GM21367 (cell line): Measurements from ENCODE around the gene INPPL1.

Experiments used
- ATAC-seq: cut with Tn5 transposase; IDR thresholded peaks from one replicate; pipeline ENCODE4 v1.9.1; 2021; ENCODE audit not compliant: unreplicated experiment

INPPL1 gene

DNA sequence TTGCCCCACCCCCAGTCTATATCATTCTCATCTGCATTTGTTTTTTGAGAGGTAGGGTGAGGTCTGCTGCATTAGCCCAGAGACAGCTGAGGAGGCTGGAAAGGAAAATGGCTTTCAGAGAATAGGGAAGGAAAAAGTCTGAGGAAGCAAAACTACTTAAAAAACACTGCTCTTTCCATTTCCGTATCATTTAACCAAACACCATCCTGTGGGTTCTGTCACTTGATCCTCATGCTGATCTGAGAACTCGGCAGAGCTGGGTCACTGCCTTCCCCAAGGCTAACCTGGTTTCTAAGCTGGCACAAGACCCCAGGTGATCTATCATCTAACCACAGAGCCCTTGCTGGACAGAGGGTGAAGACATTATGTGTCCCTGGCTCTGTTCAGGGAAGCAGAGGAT lies 6.7 kb upstream of the INPPL1 start:
- ATAC-seq = no peak

DNA sequence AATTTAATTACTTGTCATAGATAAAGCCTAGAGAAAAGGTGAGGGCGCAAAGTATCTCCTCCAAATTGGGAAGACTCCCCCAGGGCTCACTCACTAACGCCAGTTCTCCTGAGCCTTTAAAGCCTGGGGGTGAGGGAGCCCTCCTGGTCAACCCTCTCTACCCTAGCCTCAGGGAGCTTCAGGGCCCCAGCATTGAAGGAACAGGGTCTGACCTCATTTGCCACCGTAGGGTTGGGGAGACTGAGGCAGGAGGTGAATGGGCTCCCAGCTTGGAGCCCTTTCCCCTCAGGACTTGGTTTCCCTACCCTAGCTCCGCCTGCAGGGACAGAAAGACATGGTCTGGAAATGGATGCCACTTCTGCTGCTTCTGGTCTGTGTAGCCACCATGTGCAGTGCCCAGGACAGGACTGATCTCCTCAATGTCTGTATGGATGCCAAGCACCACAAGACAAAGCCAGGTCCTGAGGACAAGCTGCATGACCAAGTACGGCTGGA lies 6.3 kb upstream of the INPPL1 start:
- ATAC-seq = no peak

DNA sequence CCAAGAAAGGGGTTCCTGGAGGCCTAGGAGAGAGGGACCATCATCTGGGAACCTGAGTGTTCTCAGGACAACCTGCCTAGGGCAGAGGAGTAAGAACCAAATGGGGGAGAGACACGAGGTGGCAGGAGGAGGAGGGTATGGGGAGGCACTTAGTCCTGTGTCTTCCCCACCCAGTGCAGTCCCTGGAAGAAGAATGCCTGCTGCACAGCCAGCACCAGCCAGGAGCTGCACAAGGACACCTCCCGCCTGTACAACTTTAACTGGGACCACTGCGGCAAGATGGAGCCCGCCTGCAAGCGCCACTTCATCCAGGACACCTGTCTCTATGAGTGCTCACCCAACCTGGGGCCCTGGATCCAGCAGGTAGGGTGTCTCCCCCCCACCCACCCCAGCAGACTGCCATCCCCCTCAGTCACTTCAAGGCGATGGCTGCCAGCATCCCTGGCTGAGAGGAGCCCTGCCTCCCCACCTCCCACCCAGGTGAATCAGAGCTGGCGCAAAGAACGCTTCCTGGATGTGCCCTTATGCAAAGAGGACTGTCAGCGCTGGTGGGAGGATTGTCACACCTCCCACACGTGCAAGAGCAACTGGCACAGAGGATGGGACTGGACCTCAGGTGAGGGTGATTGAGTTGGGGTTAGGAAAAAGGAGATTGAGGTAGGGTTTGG lies 3.7 kb upstream of the INPPL1 start:
- ATAC-seq = no peak

DNA sequence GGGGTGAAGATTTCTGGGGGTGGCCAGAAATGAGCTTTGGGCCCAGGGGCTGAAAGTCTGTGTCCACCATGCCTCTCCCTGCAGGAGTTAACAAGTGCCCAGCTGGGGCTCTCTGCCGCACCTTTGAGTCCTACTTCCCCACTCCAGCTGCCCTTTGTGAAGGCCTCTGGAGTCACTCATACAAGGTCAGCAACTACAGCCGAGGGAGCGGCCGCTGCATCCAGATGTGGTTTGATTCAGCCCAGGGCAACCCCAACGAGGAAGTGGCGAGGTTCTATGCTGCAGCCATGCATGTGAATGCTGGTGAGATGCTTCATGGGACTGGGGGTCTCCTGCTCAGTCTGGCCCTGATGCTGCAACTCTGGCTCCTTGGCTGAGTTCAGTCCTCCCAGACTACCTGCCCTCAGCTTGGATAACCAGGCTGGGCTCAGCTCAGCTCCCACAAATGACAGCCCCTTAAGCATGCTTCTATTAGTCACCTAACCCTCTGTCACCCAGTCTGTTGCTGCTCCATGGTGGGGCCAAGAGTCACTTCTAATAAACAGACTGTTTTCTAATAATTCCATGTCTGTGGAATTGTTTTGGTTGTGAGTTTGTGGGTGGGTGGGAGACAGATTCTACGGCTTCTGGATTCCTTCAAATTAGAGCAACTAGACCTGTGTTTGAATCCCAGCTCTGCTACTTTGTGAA lies 3.0 kb upstream of the INPPL1 start:
- ATAC-seq = no peak

DNA sequence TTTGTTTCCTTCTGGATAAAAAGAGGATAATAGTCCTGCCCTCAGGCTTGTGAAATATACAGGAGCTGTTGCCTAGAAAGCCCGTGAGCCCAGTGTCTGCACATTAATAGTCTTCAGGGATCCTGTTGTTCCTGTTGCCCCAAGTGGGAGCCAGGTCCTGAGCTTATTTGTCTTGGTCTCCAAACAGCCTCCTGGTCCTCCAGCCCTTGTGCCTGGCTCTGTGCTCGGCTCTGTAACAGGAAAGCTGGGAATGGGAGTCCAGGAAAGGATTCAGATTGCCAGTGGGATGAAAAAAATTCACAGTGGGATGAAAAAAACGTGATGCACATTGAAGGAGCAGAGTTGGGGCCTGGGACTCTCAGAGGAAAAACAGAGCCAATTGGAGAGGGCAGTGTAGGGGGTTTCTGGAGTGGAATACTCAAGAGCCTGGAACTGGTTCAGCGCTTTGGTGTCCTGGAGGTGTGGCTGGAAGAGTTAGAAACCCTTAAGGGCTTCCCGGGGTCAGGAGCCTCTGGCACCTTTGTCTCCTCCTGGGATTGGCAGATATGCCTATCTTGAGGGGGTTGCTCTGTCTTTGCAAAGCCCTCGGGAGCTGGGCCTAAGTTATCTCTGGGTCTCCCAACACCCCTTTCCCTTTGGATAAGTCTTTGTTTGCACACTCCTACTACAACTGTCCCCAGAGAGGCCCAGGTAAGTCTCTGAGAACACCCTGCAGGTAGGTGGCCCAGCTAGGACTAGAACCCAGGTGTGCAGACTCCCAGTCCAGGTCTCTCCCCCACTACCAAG lies 2.3 kb upstream of the INPPL1 start:
- ATAC-seq = no peak

DNA sequence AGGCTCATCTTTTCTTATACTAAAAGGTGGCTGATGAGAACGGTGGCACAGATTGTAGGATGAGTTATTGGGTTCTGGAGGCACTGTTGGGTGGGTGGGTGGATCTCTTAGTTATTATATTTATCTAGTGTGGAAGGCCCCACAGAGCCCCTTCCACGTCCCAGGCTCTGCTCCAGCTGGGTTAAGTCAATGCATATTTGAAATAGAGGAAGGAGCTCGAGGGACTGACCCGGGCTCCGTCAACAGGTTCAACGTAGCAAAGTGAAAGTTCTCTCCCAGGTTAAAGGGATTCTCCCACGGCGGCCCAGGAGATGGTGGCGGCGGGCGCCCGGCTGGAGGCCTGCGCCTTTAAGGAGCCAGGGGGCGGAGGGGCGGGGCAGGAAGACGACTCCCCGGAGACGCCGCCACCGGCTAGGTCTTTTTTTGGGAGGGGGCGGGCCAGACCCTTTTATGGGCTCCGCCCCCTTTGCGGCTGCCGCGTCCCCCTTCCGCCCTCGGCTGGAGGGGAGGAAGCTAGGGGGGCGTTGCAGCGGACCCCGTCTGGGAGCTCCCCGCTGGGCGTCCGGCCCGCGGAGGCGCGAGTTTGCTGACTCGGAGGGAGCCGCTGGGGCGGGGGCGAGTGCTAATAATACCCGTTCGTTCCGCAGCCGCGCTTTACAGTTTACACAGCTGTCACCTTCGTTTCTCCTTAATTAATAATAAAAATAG lies 1.5 kb upstream of the INPPL1 start:
- peak; percentile 48 for ATAC-seq

DNA sequence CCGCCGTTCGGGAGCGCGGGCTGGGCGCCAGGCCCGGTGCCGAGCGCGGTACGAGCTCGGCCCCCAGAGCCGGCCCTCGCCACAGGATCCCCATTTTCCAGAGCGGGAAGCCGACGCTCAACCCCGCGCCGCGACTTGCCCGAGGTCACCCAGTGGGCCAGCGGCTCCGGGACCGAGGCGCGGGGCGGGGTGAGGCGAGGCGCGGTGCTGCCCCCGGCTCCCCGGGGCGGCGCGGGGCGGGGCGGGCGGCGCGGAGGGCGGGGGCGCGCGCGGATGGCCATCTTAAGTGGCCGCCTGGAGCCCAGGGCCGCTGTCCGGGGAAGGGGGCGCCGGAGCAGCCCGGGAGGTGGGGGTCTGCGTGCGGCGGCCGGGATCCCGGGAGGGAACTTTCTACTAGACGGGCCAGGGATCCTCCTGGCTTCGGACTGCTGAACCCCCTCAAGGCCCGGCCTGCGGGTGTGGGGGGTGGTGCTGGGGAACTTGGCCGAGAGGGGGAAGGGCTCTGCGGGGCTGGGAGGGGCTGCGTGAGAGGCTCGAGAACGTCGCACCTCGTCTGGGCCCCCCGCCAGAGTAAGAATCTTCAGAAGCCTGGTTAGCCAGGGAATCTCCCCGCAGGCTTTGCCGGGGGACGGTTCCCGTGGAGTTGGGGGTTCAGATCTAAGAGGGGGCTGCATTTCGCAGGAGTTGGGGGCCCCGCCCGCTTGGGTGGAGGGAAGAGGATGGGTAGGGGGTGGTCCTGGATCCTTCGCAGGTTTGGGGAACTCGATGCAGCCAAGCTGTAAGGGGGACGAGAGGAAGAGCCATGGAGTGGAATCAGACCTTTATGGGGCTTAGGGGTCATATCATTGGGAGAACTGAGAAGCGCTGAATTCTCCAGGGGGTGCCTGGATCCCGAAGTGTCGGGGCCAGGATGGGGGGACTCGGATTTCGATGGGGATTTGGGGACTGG lies 678 bp upstream of the INPPL1 start:
- ATAC-seq = peak; percentile 31

DNA sequence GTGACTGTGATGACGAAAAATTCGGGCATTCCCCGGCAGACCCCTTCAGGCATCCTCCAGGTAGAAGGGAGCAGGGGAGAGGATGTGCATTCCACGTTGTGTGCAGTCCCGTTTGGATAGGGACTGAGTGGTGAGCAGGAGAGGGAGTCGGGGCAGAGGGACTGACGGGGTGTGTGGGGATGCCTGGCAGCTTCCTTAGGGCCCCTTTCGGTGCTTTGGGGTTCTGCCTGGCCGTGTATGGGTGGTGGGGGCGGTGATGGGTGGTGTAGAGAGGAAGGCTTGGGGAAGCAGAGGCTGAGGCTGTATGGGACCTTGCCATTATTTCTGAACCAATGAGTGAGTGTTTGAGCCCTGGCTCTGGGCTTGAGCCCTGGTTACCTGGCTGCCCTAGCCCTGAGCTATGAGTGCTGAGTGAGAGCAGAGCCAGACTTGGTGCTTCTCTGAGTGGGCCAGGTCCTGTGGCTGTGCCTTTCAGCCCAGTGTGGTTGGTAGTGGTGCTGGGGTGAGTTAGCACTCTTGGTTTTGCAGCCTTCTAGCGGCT lies 914 bp downstream of the INPPL1 start:
- ATAC-seq = no peak

DNA sequence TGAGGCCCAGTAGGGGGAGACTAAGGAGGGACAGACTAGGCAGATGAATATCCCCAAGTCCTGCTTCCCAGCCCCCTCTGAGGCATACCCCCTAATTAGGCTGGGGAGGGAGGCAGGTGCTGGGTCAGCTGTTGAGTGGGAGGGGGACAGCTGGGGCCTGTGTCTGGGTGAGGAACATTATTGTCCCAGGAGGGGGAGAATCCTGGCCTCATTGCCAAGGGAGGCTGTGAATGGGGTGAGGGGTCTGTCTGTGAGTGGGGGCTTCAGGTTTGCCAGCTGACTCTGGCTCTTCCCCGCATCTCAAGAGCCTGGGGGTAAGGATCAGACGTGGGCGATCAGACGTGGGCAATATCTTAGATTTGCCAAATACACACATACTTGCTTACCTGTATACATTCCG lies 2.1 kb downstream of the INPPL1 start:
- no peak for ATAC-seq

DNA sequence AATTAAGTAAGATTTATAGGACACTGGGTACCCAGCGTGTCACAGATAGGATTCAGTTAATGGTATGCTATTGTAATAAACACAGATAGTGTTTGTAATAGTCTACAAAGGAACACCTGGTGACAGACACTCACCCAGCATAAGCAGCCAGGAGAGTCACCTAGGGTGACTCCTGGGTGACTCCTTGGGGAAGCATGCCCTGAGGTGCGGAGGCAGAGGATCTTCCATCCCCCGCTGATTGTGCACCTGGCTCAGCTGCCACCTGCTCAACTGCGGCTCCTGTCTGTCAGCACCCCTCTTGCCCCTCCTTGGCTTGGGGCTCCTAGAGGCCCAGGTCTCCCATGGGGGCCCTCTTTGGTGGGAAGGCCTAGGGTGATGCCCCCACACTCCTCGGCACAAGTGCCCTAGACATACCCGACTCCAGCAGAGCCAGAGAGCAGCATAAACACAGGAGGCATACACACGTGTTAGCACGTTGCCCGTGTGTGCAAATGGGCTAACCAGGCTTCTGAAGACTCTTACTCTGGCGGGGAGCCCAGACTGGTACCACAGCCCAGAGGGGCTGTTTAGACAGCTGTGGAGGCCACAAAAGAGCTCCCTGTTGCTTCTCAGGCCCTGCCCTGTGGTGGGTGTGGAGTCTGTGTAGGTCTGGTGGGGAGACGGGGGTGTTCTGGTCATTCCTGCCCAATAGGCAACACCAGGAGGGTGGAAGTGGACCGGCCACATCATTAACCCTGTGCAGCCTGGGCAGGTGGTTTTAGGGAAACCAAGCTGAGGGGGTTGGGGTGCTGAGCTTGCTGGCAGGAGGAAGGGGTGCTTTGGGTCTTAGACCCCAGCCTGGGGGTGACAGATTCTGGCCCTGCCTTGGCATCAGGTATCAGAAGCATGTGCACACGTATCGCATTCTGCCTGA lies 3.0 kb downstream of the INPPL1 start:
- ATAC-seq = no peak

DNA sequence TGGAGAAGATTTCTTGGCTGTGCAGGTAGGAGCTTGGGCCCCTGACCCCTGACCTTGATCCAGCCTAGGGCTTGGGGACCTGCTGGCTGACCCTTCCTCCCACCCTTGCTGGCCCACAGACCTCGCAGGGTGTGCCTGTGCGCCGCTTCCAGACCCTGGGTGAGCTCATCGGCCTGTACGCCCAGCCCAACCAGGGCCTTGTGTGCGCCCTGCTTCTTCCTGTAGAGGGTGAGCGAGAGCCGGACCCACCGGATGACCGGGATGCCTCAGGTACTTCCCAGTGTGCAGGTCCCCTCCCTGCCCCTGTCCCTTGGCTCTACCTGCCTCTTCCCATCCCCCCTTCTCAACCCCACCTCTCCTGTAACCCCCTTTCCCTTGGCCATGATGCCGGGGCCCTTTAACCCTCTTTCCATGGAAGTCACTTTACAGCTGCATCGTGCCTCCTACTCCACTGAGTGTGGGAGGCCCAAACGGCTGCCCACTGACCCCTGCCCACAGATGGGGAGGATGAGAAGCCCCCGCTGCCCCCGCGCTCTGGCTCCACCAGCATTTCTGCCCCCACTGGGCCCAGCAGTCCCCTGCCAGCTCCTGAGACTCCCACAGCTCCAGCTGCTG lies 3.8 kb downstream of the INPPL1 start:
- ATAC-seq = no peak

DNA sequence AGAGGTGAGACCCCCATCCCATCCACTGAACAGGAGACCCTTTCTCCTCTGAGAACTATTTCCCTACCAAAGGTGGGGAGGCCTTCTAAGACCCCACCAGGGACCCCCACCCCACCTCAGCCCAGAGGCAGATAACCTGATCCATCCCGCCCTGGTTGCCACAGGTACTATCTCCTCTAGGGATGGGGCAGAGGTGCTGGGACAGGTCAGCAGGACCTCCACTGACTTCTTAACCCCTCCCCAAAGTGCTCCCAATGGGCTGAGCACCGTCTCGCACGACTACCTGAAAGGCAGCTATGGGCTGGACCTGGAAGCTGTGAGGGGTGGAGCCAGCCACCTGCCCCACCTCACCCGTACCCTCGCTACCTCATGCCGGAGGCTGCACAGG lies 4.3 kb downstream of the INPPL1 start:
- no peak for ATAC-seq

DNA sequence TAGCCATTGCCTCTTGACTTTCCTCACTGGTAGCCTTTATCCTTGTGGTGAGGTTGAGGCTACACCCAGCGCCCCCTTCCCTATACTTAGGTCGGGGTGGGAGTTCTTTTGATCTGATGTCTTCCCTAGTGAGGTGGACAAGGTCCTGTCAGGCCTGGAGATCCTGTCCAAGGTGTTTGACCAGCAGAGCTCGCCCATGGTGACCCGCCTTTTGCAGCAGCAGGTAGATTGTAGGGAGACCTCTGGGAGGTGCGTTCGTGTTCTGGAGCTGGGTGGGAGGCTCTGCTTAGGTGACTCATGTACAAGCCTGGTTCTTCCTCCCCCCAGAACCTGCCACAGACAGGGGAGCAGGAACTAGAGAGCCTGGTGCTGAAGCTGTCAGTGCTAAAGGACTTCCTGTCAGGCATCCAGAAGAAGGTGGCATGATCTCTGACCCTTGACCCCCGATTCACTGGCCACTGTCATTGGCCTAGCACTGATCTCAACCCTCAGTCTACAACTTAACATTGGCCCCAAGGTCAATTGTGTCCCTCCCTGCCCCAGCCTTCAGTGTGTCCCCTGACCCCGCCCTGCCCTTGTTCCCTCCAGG lies 4.9 kb downstream of the INPPL1 start:
- no peak for ATAC-seq

DNA sequence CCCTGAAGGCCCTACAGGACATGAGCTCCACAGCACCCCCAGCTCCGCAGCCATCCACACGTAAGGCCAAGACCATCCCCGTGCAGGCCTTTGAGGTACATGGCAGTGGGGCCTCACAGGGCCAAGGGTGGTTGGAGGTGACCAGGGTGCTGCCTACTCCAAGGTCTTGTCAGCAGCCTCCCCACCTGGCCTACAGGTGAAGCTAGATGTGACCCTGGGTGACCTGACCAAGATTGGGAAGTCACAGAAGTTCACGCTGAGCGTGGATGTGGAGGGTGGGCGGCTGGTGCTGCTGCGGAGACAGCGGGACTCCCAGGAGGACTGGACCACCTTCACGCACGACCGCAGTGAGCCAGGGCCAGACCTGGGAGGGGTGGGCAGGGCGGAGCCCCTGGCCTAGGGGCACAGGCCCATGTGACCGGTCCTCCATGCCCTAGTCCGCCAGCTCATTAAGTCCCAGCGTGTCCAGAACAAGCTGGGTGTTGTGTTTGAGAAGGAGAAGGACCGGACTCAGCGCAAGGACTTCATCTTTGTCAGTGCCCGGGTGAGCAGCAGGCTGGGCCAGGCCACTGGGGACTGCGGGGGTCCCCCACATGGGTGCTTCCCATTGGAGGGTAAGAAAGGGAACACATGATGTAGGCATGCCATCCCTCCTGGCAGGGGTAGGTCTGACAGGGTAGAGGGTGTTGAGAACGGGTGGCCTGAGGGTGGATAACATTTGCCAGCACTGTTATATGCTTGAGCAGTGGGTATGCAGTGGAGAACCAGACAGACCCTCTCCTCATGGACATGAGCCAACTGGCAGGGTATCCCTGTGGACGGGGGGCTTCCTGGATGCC lies 5.6 kb downstream of the INPPL1 start:
- no peak for ATAC-seq

DNA sequence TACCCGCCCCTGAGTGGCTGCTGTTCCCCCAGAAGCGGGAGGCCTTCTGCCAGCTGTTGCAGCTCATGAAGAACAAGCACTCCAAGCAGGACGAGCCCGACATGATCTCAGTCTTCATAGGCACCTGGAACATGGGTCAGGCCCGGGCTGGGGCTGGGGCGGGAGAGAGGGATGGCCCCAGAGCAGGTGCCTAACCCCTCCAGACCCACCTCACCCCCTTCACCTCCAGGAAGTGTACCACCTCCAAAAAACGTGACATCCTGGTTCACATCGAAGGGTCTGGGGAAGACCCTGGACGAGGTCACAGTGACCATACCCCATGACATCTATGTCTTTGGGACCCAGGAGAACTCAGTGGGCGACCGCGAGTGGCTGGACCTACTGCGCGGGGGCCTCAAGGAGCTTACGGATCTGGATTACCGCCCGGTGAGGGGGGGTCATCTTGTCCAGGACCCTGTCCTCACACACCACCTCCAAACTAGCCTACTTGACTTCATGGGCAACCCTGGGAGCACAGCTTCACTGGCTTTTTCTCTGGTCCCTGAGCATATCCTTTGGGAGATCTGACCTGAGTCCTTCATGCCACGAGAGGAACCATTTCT lies 6.3 kb downstream of the INPPL1 start:
- no peak for ATAC-seq

DNA sequence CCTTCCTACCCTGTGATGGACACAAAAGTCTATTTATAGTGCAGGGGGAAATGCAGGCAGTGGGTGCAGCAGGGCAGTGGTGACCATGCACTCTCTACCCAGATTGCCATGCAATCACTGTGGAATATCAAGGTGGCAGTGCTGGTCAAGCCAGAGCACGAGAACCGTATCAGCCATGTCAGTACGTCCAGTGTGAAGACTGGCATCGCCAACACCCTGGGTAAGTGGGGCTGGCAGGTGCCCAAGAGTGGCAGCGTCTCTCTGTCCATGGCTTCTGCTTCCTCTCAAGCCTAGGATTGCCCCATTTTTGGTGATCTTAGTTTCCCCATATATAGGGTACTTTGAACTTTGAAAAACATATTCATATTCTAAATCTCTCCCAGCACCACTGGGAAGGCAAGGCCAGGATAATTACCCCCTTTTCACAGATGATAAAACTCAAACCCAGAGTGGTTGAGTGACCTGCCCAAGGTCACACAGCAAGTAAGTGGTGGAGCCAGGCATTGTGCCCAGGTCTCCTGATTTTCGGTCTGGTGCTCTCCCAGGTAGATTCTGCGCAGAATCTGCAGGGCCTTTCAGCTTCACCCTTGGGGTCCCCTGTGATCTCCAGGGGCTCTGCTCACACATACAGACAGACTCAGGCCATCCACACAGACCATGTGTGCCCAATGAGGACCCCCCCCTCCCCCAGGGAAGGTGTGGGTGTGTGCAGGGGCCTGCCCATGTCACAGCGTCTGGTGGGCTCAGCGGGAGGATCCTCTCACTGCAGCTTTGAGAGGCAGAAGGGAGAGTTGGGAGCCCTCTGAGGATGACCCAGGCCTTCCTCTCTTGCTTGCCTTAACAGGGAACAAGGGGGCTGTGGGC lies 7.1 kb downstream of the INPPL1 start:
- no peak for ATAC-seq
